Right lobe of liver (tissue), 6 donors: ENCODE data around the gene CMBL. TPM values are rescaled to one million over a fixed set of nuclear protein-coding genes. Genes with fewer than 3 reads are reported as not detected.

Experiments
- ATAC-seq, 4 donors: fragments of 200-7000 bp; cut with Tn5 transposase; one replicate each; pipeline ENCODE4 v1.9.1; 2020; ENCODE audit warnings: mild to moderate bottlenecking in 4 of 4, moderate library complexity in 4 of 4
- DNase-seq, 3 donors: peaks; one replicate each; pipeline ENCODE4 v3.0.0-alpha.2; 2020
- H3K27ac ChIP-seq, 3 donors: fragments of 200-600 bp; one replicate each; pipeline ENCODE4 v1.8.0; 2022
- H3K27me3 ChIP-seq, 2 donors: fragments of 200-600 bp; one replicate each; pipeline ENCODE4 v1.8.0; 2022
- H3K36me3 ChIP-seq, 4 donors: fragments of 200-600 bp; sonication (generic) in 1 of 4; one replicate each; pipeline versions ENCODE4 v1.5.1 to v1.8.0; 2017 to 2022; ENCODE audit warnings: control low read depth in 1 of 4
- H3K4me1 ChIP-seq, 4 donors: fragments of 200-600 bp; sonication (generic) in 1 of 4; one replicate each; pipeline versions ENCODE4 v1.5.1 to v1.8.0; 2017 to 2022; ENCODE audit warnings: control low read depth in 1 of 4
- H3K4me3 ChIP-seq, 3 donors: fragments of 200-600 bp; one replicate each; pipeline ENCODE4 v1.8.0; 2022
- H3K9me3 ChIP-seq, 4 donors: fragments of 200-600 bp; sonication (generic) in 1 of 4; one replicate each; pipeline versions ENCODE4 v1.5.1 to v1.8.0; 2017 to 2022; ENCODE audit warnings: control low read depth in 1 of 4
- POLR2A ChIP-seq: fragments of 450-650 bp; IDR thresholded peaks from one replicate; pipeline ENCODE4 v1.6.1; 2017; ENCODE audit warnings: antibody characterized with exemption, mild to moderate bottlenecking
- WGBS: methylation state at CpG from one replicate; pipeline ENCODE4 v1.1.6; 2018; ENCODE audit warnings: low coverage, low lambda C conversion rate; ENCODE audit not compliant: insufficient coverage; ENCODE audit errors: missing lambda C conversion rate; 5-methylcytosine and 5-hydroxymethylcytosine counted together
- intact Hi-C, 2 donors: fragments of 100-400 bp; cut with DNase I; formaldehyde crosslinking; loops; one replicate each; pipeline versions ENCODE4 v1.11.2 to v1.14.1; 2022
- total RNA-seq, 6 experiments: library from RNA; depleted of rRNA in 2 of 6; stranded (reverse); fragments of >200 nt in 2 of 6; fragmentation: NEBNext Ultra II Directional in 3 of 6; extraction: Animal tissue kit (Norgen Biotek cat#: 25700) in 3 of 6; gene quantifications; one replicate each; pipeline versions ENCODE4 v1.1.0 to v1.2.4, GENCODE V29; 2016 to 2023
- TF ChIP-seq, protein P1 (sequence below), 4 donors: fragments of 200-600 bp in 3 of 4; fragments of 450-650 bp in 1 of 4; IDR thresholded peaks; one replicate each; pipeline versions ENCODE4 v1.5.1 to v1.8.0; 2016 to 2022; ENCODE audit warnings: antibody characterized with exemption in 4 of 4, mild to moderate bottlenecking in 2 of 4
- donor health status: DM: no; HTN: yes; CAD: no.
- donor health status: DM: no; HTN: no; CAD: no.
- donor health status: DM: no; HTN: no; CAD: no.
- donor health status: DM: no; HTN: yes; CAD: no.
- donor health status: DM: no; HTN: yes; CAD: no.

CMBL gene
- total RNA-seq, 6 experiments from 2014 or later = 29.4 to 206 (median 97.7) TPM

DNA sequence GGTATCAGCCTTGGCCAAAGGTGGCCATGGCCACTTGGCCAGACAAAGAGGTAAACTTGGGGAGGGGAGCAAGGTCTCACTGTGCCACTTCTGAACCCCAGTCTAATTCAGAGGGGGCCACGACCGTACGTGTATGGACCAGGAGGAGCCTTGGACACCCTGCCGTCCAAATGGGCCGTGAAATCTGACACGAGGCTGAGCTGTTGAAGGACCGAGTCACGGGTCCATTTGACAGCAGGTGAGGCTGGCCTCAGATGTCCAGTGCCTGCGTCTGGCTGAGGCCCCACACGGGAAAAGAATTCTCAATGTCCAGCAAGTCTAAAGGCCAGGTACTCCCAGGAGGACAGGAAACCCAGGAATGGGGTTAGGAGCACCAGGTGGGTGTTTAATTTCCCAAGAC is 17.7 kb downstream of the CMBL start:
- Histone ChIP-seq H3K4me1 (peaks cover 0 to 30% (median 12%) of the 10 kb centered on the region in 4 donors), H3K27me3 (no peaks in the 10 kb centered on the region), H3K4me3 (no peak overlapping the region), H3K36me3 (peaks cover 0 to 26% (median 2%) of the 10 kb centered on the region in 4 donors), H3K9me3 (no peaks in the 10 kb centered on the region), H3K27ac (peak overlapping the region; percentile 83 to 93 (median 92))
- DNase-seq = peak in 1 of 3 donors; percentile 52
- ATAC-seq = peak in 3 of 4 donors; percentile 1 to 2 (median 1)
- 52% methylated on average over 4 of the region's 10 CpGs for WGBS
- intact Hi-C loops = no loop called here
- no peak for TF ChIP-seq POLR2A
- TF ChIP-seq, protein P1, sequence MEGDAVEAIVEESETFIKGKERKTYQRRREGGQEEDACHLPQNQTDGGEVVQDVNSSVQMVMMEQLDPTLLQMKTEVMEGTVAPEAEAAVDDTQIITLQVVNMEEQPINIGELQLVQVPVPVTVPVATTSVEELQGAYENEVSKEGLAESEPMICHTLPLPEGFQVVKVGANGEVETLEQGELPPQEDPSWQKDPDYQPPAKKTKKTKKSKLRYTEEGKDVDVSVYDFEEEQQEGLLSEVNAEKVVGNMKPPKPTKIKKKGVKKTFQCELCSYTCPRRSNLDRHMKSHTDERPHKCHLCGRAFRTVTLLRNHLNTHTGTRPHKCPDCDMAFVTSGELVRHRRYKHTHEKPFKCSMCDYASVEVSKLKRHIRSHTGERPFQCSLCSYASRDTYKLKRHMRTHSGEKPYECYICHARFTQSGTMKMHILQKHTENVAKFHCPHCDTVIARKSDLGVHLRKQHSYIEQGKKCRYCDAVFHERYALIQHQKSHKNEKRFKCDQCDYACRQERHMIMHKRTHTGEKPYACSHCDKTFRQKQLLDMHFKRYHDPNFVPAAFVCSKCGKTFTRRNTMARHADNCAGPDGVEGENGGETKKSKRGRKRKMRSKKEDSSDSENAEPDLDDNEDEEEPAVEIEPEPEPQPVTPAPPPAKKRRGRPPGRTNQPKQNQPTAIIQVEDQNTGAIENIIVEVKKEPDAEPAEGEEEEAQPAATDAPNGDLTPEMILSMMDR (IDR thresholded peaks at IDR 0.05) = no peak

DNA sequence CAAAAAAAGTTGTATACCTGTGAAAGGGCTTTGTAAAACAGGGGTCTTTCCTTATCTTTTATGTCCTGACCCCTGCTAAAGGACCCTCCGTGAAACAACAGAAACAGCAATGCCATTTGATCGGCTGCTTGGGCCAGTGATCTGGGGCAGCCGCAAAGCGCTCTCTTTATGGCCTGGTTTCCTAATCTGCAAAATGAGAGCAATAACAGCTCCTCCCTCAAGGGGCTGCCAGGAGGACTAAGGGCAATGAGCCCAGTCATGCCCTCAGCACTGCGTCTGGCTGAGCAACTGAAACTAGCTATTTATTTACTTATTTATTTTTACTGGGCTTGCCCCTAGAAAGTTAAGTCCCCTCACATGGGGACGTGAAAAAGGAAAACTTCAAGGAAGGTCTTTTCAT is 18.3 kb downstream of the CMBL start:
- TF ChIP-seq, protein P1 (IDR thresholded peaks at IDR 0.05) = peak in 2 of 4 donors; percentile 14 to 18
- peak; percentile 50 for TF ChIP-seq POLR2A
- peaks cover 0 to 30% (median 2%) of the 10 kb centered on the region in 4 donors for H3K36me3 ChIP-seq
- peak; percentile 90 to 93 (median 92) for ATAC-seq
- no peaks in the 10 kb centered on the region for H3K27me3 ChIP-seq
- H3K9me3 ChIP-seq = no peaks in the 10 kb centered on the region
- peak; percentile 71 to 88 (median 83) for DNase-seq
- H3K27ac ChIP-seq = peak overlapping the region; percentile 83 to 93 (median 92)
- peak overlapping the region in 1 of 3 donors; percentile 14 for H3K4me3 ChIP-seq
- intact Hi-C loops = no loop called here
- peaks cover 0 to 30% (median 12%) of the 10 kb centered on the region in 4 donors for H3K4me1 ChIP-seq
- WGBS = 28% methylated on average over 2 of the region's 6 CpGs

DNA sequence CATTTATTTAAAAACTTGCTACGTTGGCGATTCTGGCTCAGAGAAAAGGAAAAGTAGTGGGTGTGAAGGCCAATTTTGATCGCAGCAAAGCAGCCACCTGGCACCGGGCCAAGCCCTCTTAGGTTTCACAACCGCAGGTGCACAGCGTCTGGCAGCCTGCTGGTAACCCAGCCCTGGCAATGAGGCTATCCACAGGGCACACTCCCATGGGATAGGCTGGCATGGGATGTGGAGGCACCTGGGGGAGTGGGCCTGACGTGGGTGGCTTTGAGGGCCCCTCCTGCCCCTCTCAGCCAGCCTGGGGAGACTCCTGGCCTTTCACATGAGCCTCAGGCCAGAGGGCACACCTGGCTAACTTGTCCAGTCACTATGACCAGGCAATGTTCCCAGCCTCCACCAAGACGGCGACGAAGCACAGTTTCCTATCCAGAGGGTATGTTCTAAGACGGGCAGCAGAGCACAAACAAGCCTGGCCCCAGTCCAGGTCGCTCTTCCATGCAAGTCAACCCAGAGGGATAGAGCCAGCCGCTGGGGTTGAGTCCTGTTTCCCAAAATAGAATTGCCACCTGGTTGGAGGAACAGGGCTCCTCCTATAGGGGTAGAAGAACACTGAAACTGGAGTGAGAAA is 19.0 kb downstream of the CMBL start:
- peak overlapping the region; percentile 83 to 93 (median 92) for H3K27ac ChIP-seq
- no peak overlapping the region for H3K4me3 ChIP-seq
- H3K4me1 ChIP-seq = peaks cover 0 to 30% (median 12%) of the 10 kb centered on the region in 4 donors
- WGBS = 9% methylated on average over 7 of the region's 13 CpGs
- H3K9me3 ChIP-seq = no peaks in the 10 kb centered on the region
- ATAC-seq (peak; percentile 83 to 90 (median 86)), DNase-seq (peak; percentile 92 to 96 (median 92))
- intact Hi-C loops = no loop called here
- TF ChIP-seq, protein P1 (IDR thresholded peaks at IDR 0.05) = no peak
- no peak for TF ChIP-seq POLR2A
- H3K36me3 ChIP-seq = peaks cover 0 to 30% (median 2%) of the 10 kb centered on the region in 4 donors
- H3K27me3 ChIP-seq = no peaks in the 10 kb centered on the region

- ATAC-seq (no peak), DNase-seq (no peak)
- Histone ChIP-seq H3K9me3 (no peaks in the 10 kb centered on the region), H3K4me1 (peaks cover 0 to 30% (median 12%) of the 10 kb centered on the region in 4 donors), H3K36me3 (peaks cover 0 to 38% (median 2%) of the 10 kb centered on the region in 4 donors), H3K27ac (no peak overlapping the region), H3K4me3 (no peak overlapping the region), H3K27me3 (no peaks in the 10 kb centered on the region)
- TF ChIP-seq, protein P1 (IDR thresholded peaks at IDR 0.05) = no peak
- TF ChIP-seq POLR2A = no peak
- 74% methylated on average over 7 of the region's 7 CpGs for WGBS
- intact Hi-C loops = no loop called here
Measured at GRCh38 chr5:10286862-10287227, 20.9 kb downstream of the CMBL start.
